H1 (cell line): ENCODE results near the gene MTF2. TPM values are rescaled to one million over a fixed set of nuclear protein-coding genes. Genes with fewer than 3 reads are reported as not detected.

Experiments
- BACH1 ChIP-seq: IDR thresholded peaks from 2 replicates; pipeline ENCODE4 v1.6.1; 2012; ENCODE audit warnings: low read length, improper control_type of control experiment
- BRCA1 ChIP-seq: IDR thresholded peaks from 2 replicates; pipeline ENCODE4 v1.6.1; 2012; ENCODE audit warnings: low read depth, low read length, improper control_type of control experiment
- CHD1 ChIP-seq: IDR thresholded peaks from 2 replicates; pipeline ENCODE4 v1.6.1; 2012; ENCODE audit warnings: low read depth, low read length, improper control_type of control experiment
- FOSL1 ChIP-seq: IDR thresholded peaks from 2 replicates; pipeline ENCODE4 v1.6.1; 2011; ENCODE audit warnings: mild to moderate bottlenecking, low read depth, low read length, moderate library complexity; ENCODE audit not compliant: insufficient read depth
- TAF1 ChIP-seq: IDR thresholded peaks from 2 replicates; pipeline ENCODE4 v1.6.1; 2011; ENCODE audit warnings: mild to moderate bottlenecking, low read depth, low read length
- polyA plus RNA-seq, 7 experiments: library from polyadenylated mRNA; depleted of rRNA in 3 of 7; stranded (reverse) in 5 of 7; unstranded in 2 of 7; fragments of >200 nt in 5 of 7; fragments of 200-250 nt in 2 of 7; gene quantifications; 1 replicate in 5 of 7; 2 replicates in 1 of 7; 4 replicates in 1 of 7; pipeline versions ENCODE4 v1.2.1 to v1.2.3, GENCODE V29; 2011 to 2013; ENCODE audit warnings: missing spikeins in 2 of 7, mixed read lengths in 2 of 7
- total RNA-seq: library from RNA; stranded (reverse); fragmentation: NEBNext Ultra II Directional; extraction: Animal tissue kit (Norgen Biotek cat#: 25700); gene quantifications from 2 replicates; pipeline ENCODE4 v1.2.1, GENCODE V29; 2021

MTF2 gene
- total and polyA plus RNA-seq, 2 of the 8 experiments (the other 6 are each of a cell fraction or from before 2014, with no cell fraction given): 72.1 to 102 TPM

- TF ChIP-seq TAF1 (no peak), BACH1 (no peak), CHD1 (no peak), BRCA1 (no peak), FOSL1 (no peak)
Measured at GRCh38 chr1:93109578-93109977, 30.5 kb downstream of the MTF2 start (continued).
